Measurements from ENCODE around the gene GIT1.
A peak's percentile ranks its signal among the peaks of the same experiment; 100 is the strongest.

The GIT1 gene

DNA sequence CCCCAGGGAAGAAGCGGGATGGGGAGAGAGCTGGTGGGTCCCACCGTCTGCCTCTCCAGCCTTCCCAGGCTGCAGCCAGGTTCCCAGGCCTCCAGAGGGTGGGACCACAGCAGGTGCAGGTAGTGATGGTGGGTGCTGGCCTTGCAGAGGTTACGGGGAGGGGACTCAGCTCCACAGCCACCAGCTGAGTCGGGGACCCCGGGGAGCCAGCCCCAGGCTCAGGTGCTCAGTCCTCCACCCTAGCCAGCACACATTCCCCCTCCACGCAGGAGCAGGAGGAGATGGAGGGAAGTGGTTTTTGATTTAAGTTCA, 15.9 kb downstream of the GIT1 start:
- no peaks in the 10 kb centered on the region for H3K9me3 ChIP-seq (ENCODE audit: control insufficient read depth, insufficient read depth, low read length)
- H3K36me3 ChIP-seq (ENCODE audit: control insufficient read depth, insufficient read depth, low read length) = peaks cover 28% of the 10 kb centered on the region
- H3K27me3 ChIP-seq (ENCODE audit: control insufficient read depth, insufficient read depth, low read length) = peaks cover 25% of the 10 kb centered on the region
- peaks cover 2% of the 10 kb centered on the region for H3K4me1 ChIP-seq (ENCODE audit: control insufficient read depth, insufficient read depth, low read length)
- no peak overlapping the region for H3K9ac ChIP-seq (ENCODE audit: low read depth, low read length)
- H3K4me3 ChIP-seq (ENCODE audit: low read depth, low read length) = no peak overlapping the region

- H3K9ac ChIP-seq (ENCODE audit: low read depth, low read length) = no peak overlapping the region
- no peak overlapping the region for H3K4me3 ChIP-seq (ENCODE audit: low read depth, low read length)
- H3K27me3 ChIP-seq (ENCODE audit: control insufficient read depth, insufficient read depth, low read length) = peaks cover 25% of the 10 kb centered on the region
- no peaks in the 10 kb centered on the region for H3K9me3 ChIP-seq (ENCODE audit: control insufficient read depth, insufficient read depth, low read length)
- H3K4me1 ChIP-seq (ENCODE audit: control insufficient read depth, insufficient read depth, low read length) = peaks cover 2% of the 10 kb centered on the region
- H3K36me3 ChIP-seq (ENCODE audit: control insufficient read depth, insufficient read depth, low read length) = peaks cover 23% of the 10 kb centered on the region
Observed at GRCh38 chr17:29572691-29573557, 16.5 kb downstream of the GIT1 start.

DNA sequence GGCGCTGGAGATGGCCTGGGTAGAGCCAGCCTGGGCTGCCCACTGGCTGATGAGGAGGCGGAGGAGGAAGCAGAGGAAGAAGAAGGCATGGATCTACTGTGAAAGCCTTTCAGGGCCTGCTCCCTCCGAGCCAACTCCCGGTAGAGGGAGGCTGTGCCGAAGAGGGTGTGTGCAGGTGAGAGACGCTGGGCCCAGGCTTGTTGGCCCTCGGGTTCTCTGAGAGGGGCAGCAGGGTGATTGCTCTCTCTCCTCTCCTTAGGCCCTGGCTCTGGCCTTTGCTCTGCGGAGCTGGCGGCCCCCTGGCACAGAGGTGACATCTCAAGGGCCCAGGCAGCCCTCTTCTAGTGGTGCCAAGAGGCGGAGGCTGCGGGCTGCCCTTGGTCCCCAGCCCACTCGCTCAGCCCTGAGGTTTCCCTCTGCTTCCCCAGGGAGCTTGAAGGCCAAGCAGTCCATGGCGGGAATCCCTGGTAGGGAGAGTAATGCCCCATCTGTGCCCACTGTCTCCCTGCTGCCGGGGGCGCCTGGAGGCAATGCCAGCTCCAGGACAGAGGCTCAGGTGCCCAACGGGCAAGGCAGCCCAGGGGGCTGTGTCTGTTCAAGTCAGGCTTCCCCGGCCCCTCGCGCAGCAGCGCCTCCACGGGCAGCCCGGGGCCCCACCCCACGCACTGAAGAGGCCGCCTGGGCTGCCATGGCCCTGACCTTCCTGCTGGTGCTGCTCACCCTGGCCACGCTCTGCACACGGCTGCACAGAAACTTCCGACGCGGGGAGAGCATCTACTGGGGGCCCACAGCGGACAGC, 17.4 kb downstream of the GIT1 start:
- Histone ChIP-seq H3K4me3 (ENCODE audit: low read depth, low read length) (no peak overlapping the region), H3K9ac (ENCODE audit: low read depth, low read length) (no peak overlapping the region), H3K27me3 (ENCODE audit: control insufficient read depth, insufficient read depth, low read length) (peaks cover 25% of the 10 kb centered on the region), H3K36me3 (ENCODE audit: control insufficient read depth, insufficient read depth, low read length) (peaks cover 16% of the 10 kb centered on the region), H3K9me3 (ENCODE audit: control insufficient read depth, insufficient read depth, low read length) (no peaks in the 10 kb centered on the region), H3K4me1 (ENCODE audit: control insufficient read depth, insufficient read depth, low read length) (peaks cover 2% of the 10 kb centered on the region)

DNA sequence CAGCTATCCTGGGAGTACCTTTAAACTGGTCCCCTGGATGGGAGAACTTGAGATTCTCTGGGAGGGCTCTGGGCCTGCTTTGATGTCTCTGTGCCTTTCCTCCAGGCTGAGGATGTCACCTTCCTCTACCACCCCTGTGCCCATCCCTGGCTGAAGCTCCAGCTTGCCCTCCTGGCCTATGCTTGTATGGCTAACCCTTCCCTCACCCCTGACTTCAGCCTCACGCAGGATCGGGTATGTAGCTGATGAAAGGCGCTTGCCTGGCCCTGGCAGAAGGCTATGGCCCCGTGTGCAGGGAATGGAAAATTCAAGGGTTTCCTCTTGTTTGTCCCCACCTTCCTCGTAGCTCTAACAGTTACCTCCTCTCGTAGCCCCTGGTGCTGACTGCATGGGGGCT, 18.0 kb downstream of the GIT1 start:
- Histone ChIP-seq H3K9ac (ENCODE audit: low read depth, low read length) (no peak overlapping the region), H3K36me3 (ENCODE audit: control insufficient read depth, insufficient read depth, low read length) (peaks cover 10% of the 10 kb centered on the region), H3K4me1 (ENCODE audit: control insufficient read depth, insufficient read depth, low read length) (peaks cover 2% of the 10 kb centered on the region), H3K27me3 (ENCODE audit: control insufficient read depth, insufficient read depth, low read length) (peaks cover 27% of the 10 kb centered on the region), H3K4me3 (ENCODE audit: low read depth, low read length) (no peak overlapping the region), H3K9me3 (ENCODE audit: control insufficient read depth, insufficient read depth, low read length) (no peaks in the 10 kb centered on the region)

GRCh38 chr17:29570521-29570920, 18.9 kb downstream of the GIT1 start:
- H3K36me3 ChIP-seq (ENCODE audit: control insufficient read depth, insufficient read depth, low read length) = peaks cover 8% of the 10 kb centered on the region
- peaks cover 2% of the 10 kb centered on the region for H3K4me1 ChIP-seq (ENCODE audit: control insufficient read depth, insufficient read depth, low read length)
- no peaks in the 10 kb centered on the region for H3K9me3 ChIP-seq (ENCODE audit: control insufficient read depth, insufficient read depth, low read length)
- peaks cover 36% of the 10 kb centered on the region for H3K27me3 ChIP-seq (ENCODE audit: control insufficient read depth, insufficient read depth, low read length)
- H3K9ac ChIP-seq (ENCODE audit: low read depth, low read length) = no peak overlapping the region
- no peak overlapping the region for H3K4me3 ChIP-seq (ENCODE audit: low read depth, low read length)

- H3K9me3 ChIP-seq (ENCODE audit: control insufficient read depth, insufficient read depth, low read length) = no peaks in the 10 kb centered on the region
- H3K9ac ChIP-seq (ENCODE audit: low read depth, low read length) = peak overlapping the region; percentile 83
- peaks cover 2% of the 10 kb centered on the region for H3K36me3 ChIP-seq (ENCODE audit: control insufficient read depth, insufficient read depth, low read length)
- peak overlapping the region; percentile 81 for H3K4me3 ChIP-seq (ENCODE audit: low read depth, low read length)
- H3K4me1 ChIP-seq (ENCODE audit: control insufficient read depth, insufficient read depth, low read length) = peaks cover 2% of the 10 kb centered on the region
- peaks cover 43% of the 10 kb centered on the region for H3K27me3 ChIP-seq (ENCODE audit: control insufficient read depth, insufficient read depth, low read length)
Observed at GRCh38 chr17:29569245-29569950, 20.1 kb downstream of the GIT1 start.

- H3K36me3 ChIP-seq (ENCODE audit: control insufficient read depth, insufficient read depth, low read length) = peaks cover 2% of the 10 kb centered on the region
- peaks cover 48% of the 10 kb centered on the region for H3K27me3 ChIP-seq (ENCODE audit: control insufficient read depth, insufficient read depth, low read length)
- peak within 1 kb of the TSS; percentile 84 for H3K4me3 ChIP-seq (ENCODE audit: low read depth, low read length)
- peak within 1 kb of the TSS; percentile 83 for H3K9ac ChIP-seq (ENCODE audit: low read depth, low read length)
- peaks cover 2% of the 10 kb centered on the region for H3K4me1 ChIP-seq (ENCODE audit: control insufficient read depth, insufficient read depth, low read length)
- no peaks in the 10 kb centered on the region for H3K9me3 ChIP-seq (ENCODE audit: control insufficient read depth, insufficient read depth, low read length)
Observed at GRCh38 chr17:29568331-29569244, 20.9 kb downstream of the GIT1 start, which contains the start of gene TP53I13. TP53I13 (plus strand) TSS chr17:29568701; CDS start chr17:29568759, 58 bp downstream.

- Histone ChIP-seq H3K9me3 (ENCODE audit: control insufficient read depth, insufficient read depth, low read length) (no peaks in the 10 kb centered on the region), H3K4me3 (ENCODE audit: low read depth, low read length) (peak overlapping the region; percentile 84), H3K36me3 (ENCODE audit: control insufficient read depth, insufficient read depth, low read length) (peaks cover 2% of the 10 kb centered on the region), H3K9ac (ENCODE audit: low read depth, low read length) (peak overlapping the region; percentile 24), H3K27me3 (ENCODE audit: control insufficient read depth, insufficient read depth, low read length) (peaks cover 48% of the 10 kb centered on the region), H3K4me1 (ENCODE audit: control insufficient read depth, insufficient read depth, low read length) (peaks cover 2% of the 10 kb centered on the region)
Observed at GRCh38 chr17:29567554-29568330, 21.7 kb downstream of the GIT1 start.

- peak overlapping the region; percentile 84 for H3K4me3 ChIP-seq (ENCODE audit: low read depth, low read length)
- peaks cover 2% of the 10 kb centered on the region for H3K4me1 ChIP-seq (ENCODE audit: control insufficient read depth, insufficient read depth, low read length)
- peaks cover 2% of the 10 kb centered on the region for H3K36me3 ChIP-seq (ENCODE audit: control insufficient read depth, insufficient read depth, low read length)
- no peak overlapping the region for H3K9ac ChIP-seq (ENCODE audit: low read depth, low read length)
- no peaks in the 10 kb centered on the region for H3K9me3 ChIP-seq (ENCODE audit: control insufficient read depth, insufficient read depth, low read length)
- peaks cover 48% of the 10 kb centered on the region for H3K27me3 ChIP-seq (ENCODE audit: control insufficient read depth, insufficient read depth, low read length)
Observed at GRCh38 chr17:29567304-29567553, 22.2 kb downstream of the GIT1 start.

GRCh38 chr17:29566473-29567303, 22.8 kb downstream of the GIT1 start, which contains the start of gene ABHD15:
ABHD15 (minus strand) TSS chr17:29567037; CDS start chr17:29566966, 71 bp downstream.
- peaks cover 43% of the 10 kb centered on the region for H3K27me3 ChIP-seq (ENCODE audit: control insufficient read depth, insufficient read depth, low read length)
- H3K9me3 ChIP-seq (ENCODE audit: control insufficient read depth, insufficient read depth, low read length) = no peaks in the 10 kb centered on the region

More at GRCh38 chr17:29566473-29567303, 22.8 kb downstream of the GIT1 start, which contains the start of gene ABHD15:
- Histone ChIP-seq H3K4me3 (ENCODE audit: low read depth, low read length) (peak within 1 kb of the TSS; percentile 84), H3K9ac (ENCODE audit: low read depth, low read length) (peak within 1 kb of the TSS; percentile 24), H3K4me1 (ENCODE audit: control insufficient read depth, insufficient read depth, low read length) (peaks cover 2% of the 10 kb centered on the region), H3K36me3 (ENCODE audit: control insufficient read depth, insufficient read depth, low read length) (peaks cover 1% of the 10 kb centered on the region)
